Raji (cell line): Measurements from ENCODE around the gene FAP.

Experiments
- POLR2A ChIP-seq: IDR thresholded peaks from 2 replicates; pipeline ENCODE4 v1.6.1; 2011; ENCODE audit warnings: low read depth, low read length, control low read depth; ENCODE audit not compliant: insufficient read depth

FAP gene

DNA sequence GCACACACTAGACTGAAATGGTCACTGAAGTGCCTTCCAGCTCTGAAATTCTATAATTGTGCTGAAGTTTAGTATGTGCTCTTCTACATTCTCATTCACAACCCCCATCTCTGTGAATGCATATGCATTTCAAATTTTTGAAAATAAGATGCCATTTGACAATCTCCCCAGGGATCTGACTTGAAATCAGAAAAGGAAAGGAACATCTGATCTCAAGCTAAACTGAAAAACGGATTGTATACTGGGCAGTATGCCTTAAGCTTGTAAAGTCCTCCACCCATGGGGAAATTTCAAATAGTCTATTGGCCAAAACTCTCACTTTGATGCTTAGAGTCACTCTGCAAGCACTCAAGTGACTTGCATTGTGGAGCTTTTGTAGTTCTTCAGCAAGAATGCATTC is 22.9 kb downstream of the FAP start:
- TF ChIP-seq POLR2A = no peak

DNA sequence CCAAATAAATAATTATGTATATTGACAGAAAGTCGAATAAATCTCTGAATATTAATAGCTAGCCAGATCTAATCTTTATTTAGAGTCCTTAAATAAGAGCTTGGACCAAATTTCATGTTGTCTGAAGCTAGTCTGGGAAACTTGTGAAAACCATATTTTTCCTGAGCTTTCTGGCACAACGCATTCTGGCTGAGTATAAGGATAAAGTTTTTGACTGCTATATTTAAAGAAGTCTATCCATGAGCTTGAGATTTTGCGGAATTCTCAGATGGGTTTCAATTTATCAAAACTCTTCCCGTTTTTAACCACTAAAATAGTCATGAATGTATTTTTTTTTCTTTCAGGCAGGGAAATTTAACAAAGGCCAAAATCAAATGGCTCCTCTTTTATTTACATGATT is 23.8 kb downstream of the FAP start:
- no peak for TF ChIP-seq POLR2A

DNA sequence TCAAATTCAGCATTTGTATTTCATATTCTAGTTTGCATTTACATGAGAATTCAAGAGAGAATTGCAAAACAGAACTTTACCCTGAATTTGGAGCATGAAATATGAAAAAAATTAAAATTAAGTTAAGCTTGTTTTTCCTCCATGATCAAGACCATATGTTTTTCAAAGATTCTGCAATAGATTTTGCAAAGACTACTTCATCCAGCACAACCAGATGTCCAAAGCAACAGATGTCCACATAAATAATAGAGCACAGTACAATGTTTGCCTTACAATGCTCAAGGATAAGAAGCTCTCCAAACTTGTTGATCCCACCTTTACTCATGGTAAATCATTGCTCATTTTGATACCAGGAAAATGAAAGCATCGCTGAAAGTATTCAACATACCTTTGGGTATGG is 25.6 kb downstream of the FAP start:
- no peak for TF ChIP-seq POLR2A

DNA sequence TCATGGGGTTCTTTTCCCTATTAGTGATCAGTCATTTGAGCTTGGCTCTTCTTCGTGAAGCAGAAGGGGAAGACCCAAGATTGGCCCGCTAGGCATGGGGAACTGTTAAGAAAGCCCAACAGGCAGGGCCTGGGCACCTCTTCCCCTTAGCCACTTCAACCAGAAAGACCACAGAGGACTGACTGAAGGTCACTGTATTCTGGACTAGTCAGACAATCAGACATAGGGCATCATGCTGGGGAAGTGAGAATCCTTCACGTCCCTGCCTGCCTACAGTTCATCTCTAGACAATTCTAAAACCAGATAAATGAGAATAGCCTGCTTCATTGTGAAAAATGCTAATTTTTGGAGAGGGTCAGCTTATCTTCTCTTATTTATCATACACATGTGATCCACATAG is 28.1 kb downstream of the FAP start:
- TF ChIP-seq POLR2A = no peak

DNA sequence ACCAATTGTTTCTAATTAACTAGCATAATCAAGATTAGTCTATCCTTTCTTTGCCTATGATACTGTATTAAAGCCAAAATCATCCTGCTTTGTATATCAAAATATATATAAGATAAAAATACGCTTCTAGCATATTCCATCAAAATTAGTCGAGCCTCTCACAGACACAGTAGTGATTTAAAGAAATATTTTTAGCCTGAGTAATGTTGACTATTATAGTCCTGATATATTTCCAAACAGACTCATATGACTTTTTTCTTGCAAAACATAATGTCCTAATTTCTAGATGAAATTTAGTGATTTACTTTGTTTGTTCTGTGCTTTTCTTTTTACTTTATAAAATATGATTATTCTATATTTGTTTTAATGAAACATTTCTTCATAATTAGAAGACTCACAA is 30.9 kb downstream of the FAP start:
- no peak for TF ChIP-seq POLR2A

DNA sequence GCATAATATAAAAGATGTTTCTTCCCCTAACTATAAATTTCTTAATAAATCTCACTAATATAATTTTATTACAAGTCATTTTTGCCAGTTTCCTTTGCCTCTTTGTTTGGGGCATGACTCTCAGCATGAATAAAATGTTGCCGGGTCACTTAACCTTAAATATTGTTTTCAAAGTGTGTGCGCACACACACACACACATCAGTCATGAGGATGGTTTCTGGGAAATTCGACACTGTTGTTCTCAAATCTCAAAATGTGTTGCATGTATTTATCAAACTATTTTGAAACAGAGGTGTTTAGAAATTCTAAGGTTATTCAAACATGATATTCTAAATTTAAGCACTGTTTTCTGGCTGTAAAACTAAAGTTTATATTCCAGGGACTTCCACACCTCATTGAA is 31.5 kb downstream of the FAP start:
- TF ChIP-seq POLR2A = no peak

DNA sequence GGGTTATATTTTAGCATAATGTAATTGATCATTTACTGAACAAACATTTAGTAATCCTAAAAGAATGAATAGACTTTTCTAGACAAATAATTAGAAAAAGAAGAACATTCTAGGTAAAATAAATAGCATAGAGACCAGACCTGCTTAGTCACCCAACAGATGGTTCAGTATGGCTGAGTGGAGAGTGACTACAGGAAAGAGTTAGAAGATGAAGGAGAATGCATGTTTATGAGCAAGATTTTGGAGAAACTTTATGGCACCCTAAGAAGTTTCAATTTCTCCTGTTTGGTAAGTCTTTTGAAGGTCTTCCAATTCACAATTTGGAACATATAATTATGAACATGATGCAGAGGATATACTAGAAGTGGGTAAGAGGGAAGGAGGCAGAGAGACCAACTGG is 32.9 kb downstream of the FAP start:
- TF ChIP-seq POLR2A = no peak

DNA sequence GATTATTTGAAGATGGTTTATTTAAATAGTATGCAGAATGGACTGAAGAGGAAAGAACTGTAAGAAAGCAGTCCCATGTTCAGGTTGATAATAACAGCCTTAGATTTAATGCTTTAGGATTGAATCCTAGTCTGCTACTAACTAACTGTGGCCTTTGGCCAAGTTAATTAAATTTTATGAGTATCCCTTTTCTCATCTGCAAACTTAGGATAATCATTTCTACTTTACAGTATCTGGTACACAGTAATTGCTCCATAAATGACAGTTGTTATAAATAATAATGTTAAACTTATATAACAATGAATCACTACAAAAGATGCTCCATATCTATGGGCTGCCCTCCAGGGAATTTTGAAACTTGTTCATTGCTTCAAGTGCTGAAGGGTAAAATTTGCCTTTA is 41.0 kb downstream of the FAP start:
- TF ChIP-seq POLR2A = no peak

DNA sequence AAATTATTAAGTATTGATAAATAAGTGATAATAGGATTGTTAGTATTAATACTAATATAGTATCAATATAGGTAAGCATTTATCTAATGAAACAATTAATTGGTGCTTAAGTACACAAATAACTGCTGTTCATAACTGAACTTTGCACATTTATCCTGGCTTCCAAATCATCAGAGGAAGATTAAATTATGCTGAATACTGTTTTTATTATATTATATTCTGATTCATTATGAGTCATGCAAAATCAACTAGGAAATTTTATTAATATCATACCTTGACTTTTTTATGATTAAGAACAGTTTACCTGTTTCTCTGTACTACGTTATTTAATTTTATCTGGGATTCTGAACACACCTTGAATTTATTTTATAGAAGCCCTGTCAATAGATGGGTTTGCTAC is 42.6 kb downstream of the FAP start:
- no peak for TF ChIP-seq POLR2A

DNA sequence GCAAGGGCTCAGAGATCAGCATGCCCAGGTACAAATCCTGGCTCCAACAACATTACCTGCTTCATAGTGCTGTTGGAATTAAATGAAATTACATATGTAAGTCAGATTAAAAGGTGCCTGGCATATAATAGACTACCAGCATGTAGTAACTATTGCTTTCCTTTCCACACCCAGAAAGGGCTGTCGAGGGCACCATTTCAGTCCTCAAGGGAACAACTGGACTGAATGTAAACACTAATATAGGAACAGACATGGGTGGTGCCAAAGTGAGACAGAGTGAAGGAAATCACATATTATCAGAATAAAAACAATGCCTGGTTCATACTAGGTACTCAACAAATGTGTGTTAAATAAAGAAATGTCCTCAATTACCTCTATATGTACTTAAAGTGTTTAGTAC is 43.3 kb downstream of the FAP start:
- no peak for TF ChIP-seq POLR2A

DNA sequence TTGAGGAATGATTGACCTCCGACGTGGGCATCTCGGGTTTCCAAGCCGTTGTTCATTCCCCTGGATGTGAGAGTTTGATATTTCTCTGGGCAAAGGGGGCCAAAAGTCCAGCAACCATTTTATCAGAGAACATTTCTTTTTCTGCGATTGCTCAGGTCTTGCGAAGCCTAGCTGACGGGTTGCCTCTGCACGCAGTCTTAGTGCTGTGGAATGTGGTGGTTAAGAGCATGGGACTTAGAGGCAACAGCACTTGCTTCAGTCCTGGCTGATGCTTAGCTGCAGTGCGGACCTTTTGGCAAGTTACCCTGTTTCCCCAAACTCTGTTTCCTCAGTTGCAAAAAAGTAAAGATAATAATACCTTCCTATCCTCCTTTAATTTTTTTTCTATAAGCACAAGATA is 45.0 kb downstream of the FAP start:
- no peak for TF ChIP-seq POLR2A

DNA sequence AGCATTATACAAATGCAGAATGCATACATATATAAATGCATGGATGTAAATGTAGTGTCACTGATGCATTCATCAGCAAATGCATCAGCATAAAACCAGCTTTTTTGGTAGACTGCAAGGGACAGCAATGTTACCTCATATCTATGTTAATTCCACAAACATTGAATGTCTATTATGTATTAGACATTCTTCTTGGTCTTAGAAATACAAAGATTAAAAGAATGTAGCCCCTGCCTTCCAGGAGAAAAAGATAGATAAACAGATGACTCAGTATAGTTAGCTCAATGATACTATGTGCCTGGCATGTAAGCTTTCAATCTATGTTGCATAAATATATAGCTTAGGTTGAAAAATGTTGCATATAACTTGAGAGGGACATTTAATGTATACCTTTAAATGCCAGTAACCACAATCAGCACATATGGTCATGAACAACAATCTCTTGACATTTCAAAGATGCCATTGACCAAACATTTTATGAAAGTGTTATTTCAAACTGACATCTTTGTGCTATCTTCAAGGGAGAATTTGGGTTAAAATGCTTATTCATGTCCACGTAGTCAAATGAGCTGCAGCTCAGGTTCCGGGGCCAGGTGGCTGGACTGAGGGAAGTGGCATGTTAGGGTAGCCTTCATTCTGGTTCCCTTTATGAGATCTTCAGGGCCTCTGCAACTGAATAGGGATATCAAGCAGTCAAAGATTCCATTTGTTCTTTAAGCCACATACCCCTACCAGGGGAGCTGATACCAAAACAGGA is 46.0 kb downstream of the FAP start:
- TF ChIP-seq POLR2A = no peak

DNA sequence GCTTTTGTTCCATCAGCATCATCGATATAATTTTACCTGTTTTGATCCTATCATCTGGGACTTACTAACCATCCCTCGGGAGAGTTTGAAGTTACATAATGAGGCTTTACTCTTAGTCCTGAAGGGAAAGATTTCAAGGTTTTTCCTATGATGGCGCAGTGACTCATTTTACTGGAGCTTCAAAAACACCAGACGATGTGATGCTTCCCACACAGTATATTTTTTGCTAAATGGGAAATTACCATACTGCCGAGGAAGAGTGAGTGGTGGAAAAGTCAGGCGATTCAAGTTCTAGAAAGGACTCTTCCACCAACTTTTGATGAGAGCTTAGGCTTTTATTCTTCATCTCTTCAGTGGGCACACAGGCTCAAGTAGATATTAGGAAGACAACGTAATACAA is 46.6 kb downstream of the FAP start:
- no peak for TF ChIP-seq POLR2A

DNA sequence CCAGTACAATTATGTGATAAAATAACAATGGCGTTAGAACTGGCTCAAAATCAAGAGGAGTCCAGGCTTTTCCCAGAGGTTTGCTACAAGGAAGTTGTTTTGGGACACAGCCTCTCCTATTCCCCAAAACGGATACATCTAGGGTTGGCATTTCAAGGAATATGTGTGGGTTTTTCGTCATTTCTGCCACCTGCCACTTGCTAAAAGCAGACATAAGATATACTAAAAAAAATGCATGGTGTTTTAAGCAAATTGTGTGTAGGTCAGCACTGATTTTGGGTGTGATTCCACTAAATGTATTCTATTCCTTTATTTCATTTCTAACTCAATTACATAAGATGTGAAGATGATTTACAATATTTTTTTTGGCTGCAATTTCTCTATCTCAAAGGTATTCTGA is 54.8 kb downstream of the FAP start:
- TF ChIP-seq POLR2A = no peak

DNA sequence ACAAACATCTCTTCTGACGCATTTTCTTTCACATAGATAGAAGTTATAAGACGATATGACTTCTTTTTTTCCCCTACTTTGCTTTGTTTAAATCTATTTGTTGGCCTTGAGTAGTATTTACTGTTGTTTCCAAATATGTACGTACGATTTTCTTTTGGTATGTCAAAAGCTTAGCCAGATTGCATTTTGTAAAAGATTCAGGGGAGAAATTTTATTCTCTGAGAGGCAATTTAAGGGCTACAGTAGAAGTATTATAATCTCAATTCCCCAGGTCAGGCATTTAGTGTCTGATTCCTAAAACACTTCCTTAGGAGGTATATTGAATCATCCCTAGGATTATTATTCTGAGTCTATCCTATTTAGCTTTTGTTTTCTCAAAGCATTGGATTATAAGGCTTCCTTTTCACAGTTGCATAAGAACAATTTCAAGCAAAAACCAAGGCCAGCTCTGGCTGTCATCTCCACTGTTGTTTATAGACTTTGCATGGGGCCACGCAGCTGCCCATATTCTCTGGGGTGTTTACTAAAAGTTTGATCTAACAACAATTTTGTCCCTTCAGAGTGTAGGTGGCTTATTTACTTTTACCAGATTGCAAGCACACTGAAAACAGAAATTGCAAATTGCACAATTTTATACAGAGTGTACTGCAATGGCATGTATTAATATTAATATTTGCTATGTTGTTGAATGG is 57.6 kb downstream of the FAP start:
- no peak for TF ChIP-seq POLR2A

DNA sequence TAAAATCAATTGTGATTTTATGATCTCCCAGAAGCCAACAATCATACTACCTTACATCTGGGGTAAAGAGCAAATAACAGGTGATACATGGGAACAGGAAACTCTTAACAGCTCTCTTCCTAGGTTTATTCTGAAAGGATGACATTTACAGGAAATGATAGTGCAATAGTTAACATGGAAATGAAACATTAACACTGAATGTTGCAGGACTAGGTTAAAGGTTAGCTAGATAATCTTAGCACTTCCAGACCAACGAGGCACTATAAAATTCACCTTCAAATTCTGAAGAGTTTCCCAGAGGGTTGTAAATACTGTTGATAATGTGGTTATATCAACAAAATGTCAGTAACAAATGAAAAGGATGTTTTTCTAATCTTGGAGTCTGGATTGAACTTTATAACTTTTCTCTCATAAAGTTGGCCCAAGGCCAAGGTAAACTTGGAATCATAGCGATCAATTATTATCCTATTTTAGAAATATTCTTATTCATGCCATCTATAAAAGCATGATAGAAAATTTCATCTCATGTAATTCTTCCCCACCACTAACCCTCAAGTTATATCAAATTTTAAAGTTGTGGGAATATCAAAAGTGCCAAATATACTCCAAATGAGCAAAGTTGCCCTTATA is 58.3 kb downstream of the FAP start:
- TF ChIP-seq POLR2A = no peak
